HG03469 (cell line): Measurements from ENCODE around the gene PPP1R2B.
"Not testable (repeated sequence)": the region's sequence is repeated elsewhere in the genome, so short reads cannot be mapped to it uniquely, and the experiment has no call there.

Experiments used
- ATAC-seq: cut with Tn5 transposase; IDR thresholded peaks from one replicate; pipeline ENCODE4 v1.9.1; 2021; ENCODE audit warnings: mild to moderate bottlenecking, moderate library complexity, moderate number of reproducible peaks; ENCODE audit not compliant: unreplicated experiment

Gene PPP1R2B

GRCh38 chr5:156850206-156850751 is at the start of gene PPP1R2B:
Gene PPP1R2B (plus strand): TSS chr5:156850295. CDS start chr5:156850563, 268 bp downstream.
- ATAC-seq, result no peak

- no peak for ATAC-seq
Observed at GRCh38 chr5:156800929-156801328, 49.2 kb upstream of the PPP1R2B start.

GRCh38 chr5:156802501-156802900 is 47.6 kb upstream of the PPP1R2B start:
- no peak for ATAC-seq

DNA sequence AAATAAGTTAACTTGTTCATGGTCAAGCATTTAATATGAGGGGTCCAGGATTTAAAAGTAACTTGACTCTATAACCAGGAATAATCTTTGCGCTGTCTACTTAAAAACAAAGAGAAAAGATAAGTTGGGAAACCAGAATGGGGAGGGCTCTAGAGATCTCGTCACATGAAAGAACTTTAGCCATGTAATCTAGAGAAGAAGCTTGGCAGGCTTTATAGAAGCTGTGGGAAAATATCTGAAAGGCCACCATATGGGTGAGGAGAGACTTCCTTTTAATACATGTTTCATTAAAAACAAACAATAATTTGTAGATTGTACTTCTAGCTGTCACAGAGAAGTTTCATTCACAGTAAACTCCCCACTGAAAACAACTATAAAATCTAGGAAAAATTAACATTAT is 46.7 kb upstream of the PPP1R2B start:
- ATAC-seq, result no peak

DNA sequence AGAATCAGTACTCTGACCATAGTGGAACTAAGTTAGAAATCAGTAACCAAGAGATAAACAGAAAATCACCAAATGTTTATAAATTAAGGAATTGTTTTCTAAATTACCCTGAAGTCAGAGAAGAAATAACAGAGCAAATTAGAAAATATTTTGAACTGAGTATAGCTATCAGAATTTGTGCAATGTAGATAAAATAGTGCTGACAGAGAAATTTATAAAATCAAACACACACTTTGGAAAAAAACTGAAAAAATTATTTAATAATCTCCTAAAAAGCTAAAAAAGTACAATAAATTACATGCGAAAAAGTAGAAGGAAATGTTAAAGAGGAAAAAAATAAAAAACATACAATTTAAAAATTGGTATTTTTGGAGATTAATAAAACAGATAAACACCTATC is 37.1 kb upstream of the PPP1R2B start:
- no peak for ATAC-seq

DNA sequence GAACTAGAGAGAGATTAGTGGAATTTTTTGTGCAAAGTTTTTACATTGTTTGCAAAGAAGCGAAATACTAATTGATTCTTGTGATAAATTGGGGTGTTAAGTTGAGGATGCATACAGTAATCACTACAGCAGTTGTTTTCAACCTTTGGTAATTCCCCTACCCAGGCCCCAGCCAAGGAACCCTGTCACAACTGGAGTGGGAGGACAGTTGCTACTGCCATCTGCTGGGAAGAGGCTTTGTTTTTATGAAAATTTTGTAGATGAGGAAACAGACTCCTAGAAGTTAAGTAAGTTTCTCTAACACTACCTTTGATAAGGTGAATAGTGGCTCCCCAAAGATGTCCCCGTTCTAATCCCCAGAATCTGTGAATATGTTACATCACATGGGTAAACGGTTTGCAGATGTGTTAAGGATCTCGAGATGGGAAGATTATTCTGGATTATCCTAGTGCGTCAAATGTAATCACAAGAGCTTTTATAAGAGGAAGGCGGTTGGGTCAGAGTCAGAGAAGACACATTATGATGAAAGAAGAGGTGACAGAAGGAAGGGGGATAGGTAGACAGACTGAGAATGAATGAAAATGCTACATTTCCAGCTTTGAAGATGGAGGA is 34.0 kb upstream of the PPP1R2B start:
- peak; percentile 64 for ATAC-seq

- no peak for ATAC-seq
Observed at GRCh38 chr5:156819537-156819936, 30.6 kb upstream of the PPP1R2B start.

GRCh38 chr5:156819967-156820581 is 30.0 kb upstream of the PPP1R2B start:
- no peak for ATAC-seq

- no peak for ATAC-seq
Observed at GRCh38 chr5:156824241-156824640, 25.9 kb upstream of the PPP1R2B start.

- ATAC-seq, result no peak
Observed at GRCh38 chr5:156824800-156825199, 25.3 kb upstream of the PPP1R2B start.

- no peak for ATAC-seq
Observed at GRCh38 chr5:156825688-156826087, 24.4 kb upstream of the PPP1R2B start.

GRCh38 chr5:156826150-156826549 is 23.9 kb upstream of the PPP1R2B start:
- peak; percentile 81 for ATAC-seq

DNA sequence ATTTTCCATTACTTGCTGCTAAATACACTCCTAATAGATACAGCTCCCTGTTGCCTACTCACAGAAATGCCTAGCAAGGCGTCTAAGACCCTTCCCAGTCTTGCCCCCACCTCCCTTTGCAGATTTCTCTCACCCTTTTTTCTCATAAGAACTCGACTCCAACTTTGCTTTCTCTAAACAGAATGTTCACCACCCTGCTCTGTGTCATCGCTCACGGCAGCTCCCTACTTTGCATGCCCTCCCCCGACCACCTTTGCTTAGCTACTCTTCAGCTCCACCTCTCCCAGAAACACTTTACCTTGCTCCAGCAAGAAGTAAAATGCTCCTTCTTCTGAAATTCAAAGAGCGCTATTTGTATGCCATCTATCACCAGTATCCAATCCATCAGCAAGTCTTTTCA is 15.2 kb upstream of the PPP1R2B start:
- ATAC-seq, result no peak

GRCh38 chr5:156835905-156836304 is 14.2 kb upstream of the PPP1R2B start:
- no peak for ATAC-seq

DNA sequence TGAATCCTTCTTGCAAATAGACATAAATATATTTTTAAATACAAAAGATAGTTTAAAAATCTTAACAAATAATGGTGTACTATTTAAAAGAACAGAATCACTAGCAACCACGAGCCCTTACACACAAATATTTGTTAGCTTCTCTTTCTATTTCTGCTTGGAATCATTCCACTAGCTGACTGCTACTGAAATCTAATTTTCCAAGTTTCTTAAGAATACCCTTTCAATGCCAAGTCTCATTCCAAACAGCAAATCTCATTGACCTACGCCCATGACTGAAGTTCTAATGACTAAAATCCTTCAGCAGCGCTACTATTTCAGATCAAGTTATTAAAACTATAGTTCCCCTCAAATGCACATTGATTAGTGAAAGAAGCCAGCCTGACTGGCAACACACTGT is 13.2 kb upstream of the PPP1R2B start:
- no peak for ATAC-seq

- no peak for ATAC-seq
Observed at GRCh38 chr5:156838961-156839360, 11.1 kb upstream of the PPP1R2B start.

- ATAC-seq, result no peak
Observed at GRCh38 chr5:156841737-156842136, 8.4 kb upstream of the PPP1R2B start.

GRCh38 chr5:156846914-156847313 is 3.2 kb upstream of the PPP1R2B start:
- no peak for ATAC-seq

- ATAC-seq, result not testable (repeated sequence)
Observed at GRCh38 chr5:156848447-156848846, 1.6 kb upstream of the PPP1R2B start.

GRCh38 chr5:156851880-156852279 is 1.8 kb downstream of the PPP1R2B start:
- ATAC-seq, result no peak

GRCh38 chr5:156853055-156853454 is 3.0 kb downstream of the PPP1R2B start:
- not testable (repeated sequence) for ATAC-seq

DNA sequence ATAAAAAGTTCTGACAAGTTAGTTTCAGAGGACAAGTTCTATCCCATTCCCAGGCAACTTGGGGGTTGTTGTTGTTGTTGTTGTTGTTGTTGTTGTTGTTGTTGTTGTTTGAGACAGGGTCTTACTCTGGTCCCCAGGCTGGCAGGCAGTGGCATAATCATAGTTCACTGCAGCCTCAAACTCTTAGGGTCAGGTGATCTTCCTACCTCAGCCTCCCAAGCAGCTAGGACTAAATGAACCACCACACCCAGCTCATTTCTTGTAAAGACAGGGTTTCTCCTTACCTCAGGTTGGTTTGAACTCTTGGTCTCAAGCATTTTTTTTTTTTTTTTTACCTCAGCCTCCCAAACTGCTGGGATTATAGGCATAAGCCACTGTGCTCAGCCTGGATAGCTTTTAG is 15.3 kb downstream of the PPP1R2B start:
- no peak for ATAC-seq

- no peak for ATAC-seq
Observed at GRCh38 chr5:156870498-156870839, 20.4 kb downstream of the PPP1R2B start.
